Measurements from ENCODE around the gene DNAJC5.

The DNAJC5 gene

GRCh38 chr20:63891061-63892002 lies 3.6 kb upstream of the DNAJC5 start:
- Histone ChIP-seq H2AFZ (ENCODE audit: low read depth, low read length, severe bottlenecking) (no peak overlapping the region), H3K4me3 (ENCODE audit: insufficient read depth, low read length, poor library complexity, severe bottlenecking) (no peak overlapping the region), H3K27ac (ENCODE audit: low read depth, low read length) (no peak overlapping the region), H3K9me2 (replicated peaks; ENCODE audit: insufficient read depth, low read length) (no peaks in the 10 kb centered on the region), H3K9me3 (ENCODE audit: insufficient read depth, low read length) (no peaks in the 10 kb centered on the region), H3K4me2 (ENCODE audit: low read depth, low read length, poor library complexity, severe bottlenecking) (no peak overlapping the region), H3K36me3 (ENCODE audit: low read length) (no peaks in the 10 kb centered on the region), H3K9ac (ENCODE audit: low read length) (no peak overlapping the region), H3K27me3 (ENCODE audit: low read length) (no peaks in the 10 kb centered on the region), H3K79me2 (ENCODE audit: insufficient read depth, low read length) (peaks cover 10% of the 10 kb centered on the region), H3F3A (ENCODE audit: insufficient read depth) (peaks cover 12% of the 10 kb centered on the region; the same call in 1 of the 2 replicates), H4K20me1 (ENCODE audit: low read depth, low read length) (no peaks in the 10 kb centered on the region)
- no peak for TF ChIP-seq EZH2phosphoT487 (conservative IDR thresholded peaks at IDR 0.05; ENCODE audit: low read length)
- no peak for TF ChIP-seq CTCF (IDR thresholded peaks at IDR 0.05; ENCODE audit: insufficient read depth, low read length, poor library complexity, severe bottlenecking)

GRCh38 chr20:63892402-63892801 lies 2.5 kb upstream of the DNAJC5 start:
- H3K36me3 ChIP-seq (ENCODE audit: low read length) = no peaks in the 10 kb centered on the region
- no peaks in the 10 kb centered on the region for H3K9me2 ChIP-seq (replicated peaks; ENCODE audit: insufficient read depth, low read length)
- no peak overlapping the region for H3K4me2 ChIP-seq (ENCODE audit: low read depth, low read length, poor library complexity, severe bottlenecking)
- H3K27ac ChIP-seq (ENCODE audit: low read depth, low read length) = no peak overlapping the region
- no peaks in the 10 kb centered on the region for H3K27me3 ChIP-seq (ENCODE audit: low read length)
- TF ChIP-seq CTCF (IDR thresholded peaks at IDR 0.05; ENCODE audit: insufficient read depth, low read length, poor library complexity, severe bottlenecking) (no peak), EZH2phosphoT487 (conservative IDR thresholded peaks at IDR 0.05; ENCODE audit: low read length) (no peak)
- no peak overlapping the region for H3K4me3 ChIP-seq (ENCODE audit: insufficient read depth, low read length, poor library complexity, severe bottlenecking)
- no peak overlapping the region for H3K9ac ChIP-seq (ENCODE audit: low read length)
- peaks cover 20% of the 10 kb centered on the region for H3K79me2 ChIP-seq (ENCODE audit: insufficient read depth, low read length)
- H3F3A ChIP-seq (ENCODE audit: insufficient read depth) = peaks cover 12% of the 10 kb centered on the region; the same call in 1 of the 2 replicates
- H2AFZ ChIP-seq (ENCODE audit: low read depth, low read length, severe bottlenecking) = no peak overlapping the region
- H3K9me3 ChIP-seq (ENCODE audit: insufficient read depth, low read length) = no peaks in the 10 kb centered on the region
- H4K20me1 ChIP-seq (ENCODE audit: low read depth, low read length) = no peaks in the 10 kb centered on the region; the same call in 1 of the 2 replicates

- Histone ChIP-seq H3K9ac (ENCODE audit: low read length) (no peak overlapping the region), H3K79me2 (ENCODE audit: insufficient read depth, low read length) (peaks cover 35% of the 10 kb centered on the region)
Observed at GRCh38 chr20:63893999-63894357, 948 bp upstream of the DNAJC5 start.

More at GRCh38 chr20:63893999-63894357, 948 bp upstream of the DNAJC5 start:
- peaks cover 12% of the 10 kb centered on the region; the same call in 1 of the 2 replicates for H3F3A ChIP-seq (ENCODE audit: insufficient read depth)
- H2AFZ ChIP-seq (ENCODE audit: low read depth, low read length, severe bottlenecking) = no peak overlapping the region
- TF ChIP-seq CTCF (IDR thresholded peaks at IDR 0.05; ENCODE audit: insufficient read depth, low read length, poor library complexity, severe bottlenecking) (no peak), EZH2phosphoT487 (conservative IDR thresholded peaks at IDR 0.05; ENCODE audit: low read length) (no peak)
- H4K20me1 ChIP-seq (ENCODE audit: low read depth, low read length) = no peaks in the 10 kb centered on the region; the same call in 1 of the 2 replicates
- no peaks in the 10 kb centered on the region for H3K27me3 ChIP-seq (ENCODE audit: low read length)
- no peaks in the 10 kb centered on the region for H3K36me3 ChIP-seq (ENCODE audit: low read length)
- no peak overlapping the region for H3K4me2 ChIP-seq (ENCODE audit: low read depth, low read length, poor library complexity, severe bottlenecking)
- no peak overlapping the region for H3K27ac ChIP-seq (ENCODE audit: low read depth, low read length)
- H3K4me3 ChIP-seq (ENCODE audit: insufficient read depth, low read length, poor library complexity, severe bottlenecking) = no peak overlapping the region
- H3K9me3 ChIP-seq (ENCODE audit: insufficient read depth, low read length) = no peaks in the 10 kb centered on the region
- no peaks in the 10 kb centered on the region for H3K9me2 ChIP-seq (replicated peaks; ENCODE audit: insufficient read depth, low read length)

Data from SU-DHL-6 (cell line).